Fibroblast of pulmonary artery (primary cell): ENCODE measurements around the gene CAPS.

Experiments used
- DNase-seq: peaks from one replicate; pipeline ENCODE4 v3.0.0-alpha.2; 2010; ENCODE audit warnings: low read depth
- H3K4me3 ChIP-seq: replicated peaks from 2 replicates; pipeline ENCODE4 v1.5.1; 2011; ENCODE audit warnings: low read depth, mild to moderate bottlenecking, control low read depth, low read length, moderate library complexity
- TF ChIP-seq, protein P1 (sequence below): IDR thresholded peaks from 2 replicates; pipeline ENCODE4 v1.5.1; 2011; ENCODE audit warnings: mild to moderate bottlenecking, control low read depth, low read length, inconsistent platforms; ENCODE audit errors: missing control alignments

CAPS gene

DNA sequence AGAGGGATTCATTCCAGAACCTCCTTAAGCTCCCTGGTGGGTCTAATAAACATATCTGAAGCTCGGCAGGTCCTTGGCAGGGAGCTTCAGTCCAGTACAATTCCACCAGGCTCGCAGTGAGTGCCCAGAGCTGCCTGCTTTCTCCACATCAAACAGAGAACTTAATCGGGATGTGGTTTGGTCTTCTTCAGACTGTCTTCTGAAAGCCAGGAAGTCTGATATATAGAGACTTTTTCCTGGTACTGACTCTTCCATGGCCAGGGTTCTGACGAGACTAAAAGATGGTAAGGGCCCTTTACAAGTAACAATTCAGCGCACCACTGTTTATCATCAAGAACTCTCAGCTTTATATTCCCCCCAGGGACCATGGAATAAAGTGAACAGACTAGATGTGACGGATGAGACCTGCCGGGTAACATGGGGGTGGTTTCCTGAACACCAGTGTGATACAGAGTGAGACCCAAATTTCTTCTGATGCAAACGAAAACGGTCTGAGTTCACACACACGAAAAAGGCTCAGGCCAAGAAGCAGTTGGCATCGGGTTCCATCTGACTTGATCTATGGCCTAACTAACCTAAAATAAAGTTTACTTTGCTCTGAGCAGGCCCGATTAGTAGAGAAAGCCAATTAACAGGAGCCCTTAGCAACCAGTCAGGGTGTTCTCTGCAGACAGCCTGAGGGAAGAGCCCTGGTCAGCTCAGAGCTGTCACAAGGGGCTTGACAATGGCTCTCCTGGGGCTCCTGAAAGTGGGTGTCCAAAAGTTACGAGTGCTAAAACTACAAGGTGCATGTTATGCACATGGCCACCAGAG is 34.9 kb downstream of the CAPS start:
- DNase-seq: no peak
- no peak overlapping the region for H3K4me3 ChIP-seq
- TF ChIP-seq, protein P1, sequence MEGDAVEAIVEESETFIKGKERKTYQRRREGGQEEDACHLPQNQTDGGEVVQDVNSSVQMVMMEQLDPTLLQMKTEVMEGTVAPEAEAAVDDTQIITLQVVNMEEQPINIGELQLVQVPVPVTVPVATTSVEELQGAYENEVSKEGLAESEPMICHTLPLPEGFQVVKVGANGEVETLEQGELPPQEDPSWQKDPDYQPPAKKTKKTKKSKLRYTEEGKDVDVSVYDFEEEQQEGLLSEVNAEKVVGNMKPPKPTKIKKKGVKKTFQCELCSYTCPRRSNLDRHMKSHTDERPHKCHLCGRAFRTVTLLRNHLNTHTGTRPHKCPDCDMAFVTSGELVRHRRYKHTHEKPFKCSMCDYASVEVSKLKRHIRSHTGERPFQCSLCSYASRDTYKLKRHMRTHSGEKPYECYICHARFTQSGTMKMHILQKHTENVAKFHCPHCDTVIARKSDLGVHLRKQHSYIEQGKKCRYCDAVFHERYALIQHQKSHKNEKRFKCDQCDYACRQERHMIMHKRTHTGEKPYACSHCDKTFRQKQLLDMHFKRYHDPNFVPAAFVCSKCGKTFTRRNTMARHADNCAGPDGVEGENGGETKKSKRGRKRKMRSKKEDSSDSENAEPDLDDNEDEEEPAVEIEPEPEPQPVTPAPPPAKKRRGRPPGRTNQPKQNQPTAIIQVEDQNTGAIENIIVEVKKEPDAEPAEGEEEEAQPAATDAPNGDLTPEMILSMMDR: no peak

DNA sequence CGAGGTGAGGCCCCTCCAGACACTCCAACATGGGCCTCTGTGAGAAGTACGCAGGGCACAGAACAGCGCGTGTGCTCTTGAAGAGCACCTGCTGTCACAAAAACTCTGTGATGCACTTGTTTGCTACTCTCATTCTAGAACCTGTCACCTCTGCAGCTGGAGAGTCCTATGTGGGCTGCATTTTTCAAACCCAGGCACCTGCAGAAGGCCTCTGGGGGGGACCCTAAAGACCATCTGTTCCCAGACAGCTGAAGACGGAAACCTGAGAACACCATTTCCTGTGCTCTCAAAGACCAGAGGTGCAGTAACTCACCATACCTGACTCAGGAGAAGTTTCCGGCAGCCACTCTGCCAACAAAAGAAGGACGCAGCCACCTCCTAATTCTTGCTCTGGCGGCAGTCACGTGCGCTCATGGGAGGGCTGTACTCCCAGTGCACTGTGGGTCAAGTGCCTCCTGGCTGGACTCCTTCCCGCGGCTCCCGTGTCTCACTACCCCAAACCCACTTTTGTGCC is 35.8 kb downstream of the CAPS start:
- H3K4me3 ChIP-seq: no peak overlapping the region
- DNase-seq: no peak
- TF ChIP-seq, protein P1: no peak

- TF ChIP-seq, protein P1: no peak
- no peak for DNase-seq
- H3K4me3 ChIP-seq: no peak overlapping the region
Measured at GRCh38 chr19:5950741-5951140, 36.7 kb downstream of the CAPS start.

DNA sequence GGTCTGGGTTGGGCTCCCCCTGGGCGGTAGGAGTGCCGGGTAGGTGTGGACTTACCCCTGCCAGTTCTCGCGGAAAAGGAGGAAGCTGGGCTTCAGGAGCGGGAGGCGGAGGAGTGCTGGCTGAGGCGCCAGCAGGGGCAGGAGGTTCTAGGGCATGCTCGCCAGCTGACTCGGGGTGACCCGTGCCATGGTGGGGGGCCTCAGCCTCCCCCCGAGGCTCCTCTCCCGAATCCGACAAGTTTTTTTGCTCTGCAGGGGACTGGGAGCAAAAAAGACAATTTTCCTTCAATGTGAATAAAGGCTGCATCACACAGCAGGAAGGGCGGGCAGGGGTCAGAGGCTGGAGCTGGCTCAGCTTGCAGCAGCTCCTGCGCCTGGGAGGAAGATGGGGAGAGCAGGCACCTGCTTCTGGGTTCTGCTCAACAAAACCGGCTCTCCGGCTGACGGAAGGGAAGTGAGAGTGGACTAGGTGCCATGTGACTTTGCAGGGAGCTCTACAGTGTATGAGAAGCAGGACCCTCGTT is 37.3 kb downstream of the CAPS start:
- no peak overlapping the region for H3K4me3 ChIP-seq
- no peak for DNase-seq
- TF ChIP-seq, protein P1: no peak

- TF ChIP-seq, protein P1: no peak
- no peak for DNase-seq
- H3K4me3 ChIP-seq: no peak overlapping the region
Measured at GRCh38 chr19:5952193-5953029, 38.4 kb downstream of the CAPS start.

DNA sequence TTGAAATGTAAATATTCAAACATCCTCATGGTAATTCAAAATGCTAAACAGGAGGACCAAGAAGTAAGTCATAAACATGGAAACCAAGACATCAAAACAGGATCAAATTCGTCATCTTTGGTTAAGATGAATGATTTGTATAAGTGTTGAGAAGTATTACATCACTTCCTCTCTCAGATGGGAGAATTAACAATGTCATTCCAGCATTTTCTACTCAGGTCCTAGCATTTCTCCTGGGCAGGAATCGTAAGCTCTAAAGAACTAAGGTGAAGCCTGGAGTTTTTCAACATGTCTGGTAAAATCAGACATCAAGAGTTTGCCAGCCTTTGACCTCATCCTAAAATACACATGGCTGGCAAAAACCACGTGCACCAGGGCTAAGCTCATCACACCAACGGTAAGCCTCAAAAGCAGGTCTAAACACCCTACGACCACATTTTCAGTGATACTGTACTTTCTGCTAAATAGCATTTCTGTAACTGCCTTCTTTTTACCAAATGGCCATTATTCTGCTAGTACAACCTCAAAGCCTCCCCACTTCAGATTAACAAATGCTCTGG is 39.1 kb downstream of the CAPS start:
- H3K4me3 ChIP-seq: no peak overlapping the region
- peak; percentile 36 for DNase-seq
- TF ChIP-seq, protein P1: no peak
